Loucy (cell line): ENCODE measurements around the gene NHLRC4.

Experiments used
- H2AFZ ChIP-seq: fragments of 200-600 bp; sonication (generic); 2 replicates; pipeline ENCODE4 v1.6.0; 2016; ENCODE audit warnings: antibody characterized with exemption, mild to moderate bottlenecking, low read length, moderate library complexity
- H3F3A ChIP-seq: fragments of 200-600 bp; 2 replicates; pipeline ENCODE4 v1.6.0; 2016; ENCODE audit warnings: antibody characterized with exemption, low read depth, mild to moderate bottlenecking
- H3K27me3 ChIP-seq: fragments of 200-600 bp; sonication (generic); 2 replicates; pipeline ENCODE4 v1.6.1; 2014; ENCODE audit warnings: low read length, mild to moderate bottlenecking; ENCODE audit not compliant: insufficient read depth, poor library complexity, severe bottlenecking
- H3K36me3 ChIP-seq: fragments of 200-600 bp; sonication (generic); 2 replicates; pipeline ENCODE4 v1.6.1; 2016; ENCODE audit warnings: low read length; ENCODE audit not compliant: insufficient read depth
- H3K4me1 ChIP-seq: fragments of 200-600 bp; sonication (generic); 2 replicates; pipeline ENCODE4 v1.5.1; 2014; ENCODE audit warnings: low read length, mild to moderate bottlenecking; ENCODE audit not compliant: insufficient read depth, poor library complexity, severe bottlenecking
- H3K4me2 ChIP-seq: fragments of 200-600 bp; sonication (generic); 2 replicates; pipeline ENCODE4 v1.6.0; 2014; ENCODE audit warnings: antibody characterized with exemption, low read length, low read depth, mild to moderate bottlenecking; ENCODE audit not compliant: poor library complexity, severe bottlenecking
- H3K4me3 ChIP-seq: fragments of 200-600 bp; sonication (generic); 2 replicates; pipeline ENCODE4 v1.5.1; 2014; ENCODE audit warnings: low read length, mild to moderate bottlenecking, mixed read lengths; ENCODE audit not compliant: poor library complexity, severe bottlenecking
- H3K79me2 ChIP-seq: fragments of 200-600 bp; sonication (generic); 2 replicates; pipeline ENCODE4 v1.6.1; 2014; ENCODE audit warnings: low read length; ENCODE audit not compliant: insufficient read depth
- H3K9ac ChIP-seq: fragments of 200-600 bp; sonication (generic); 2 replicates; pipeline ENCODE4 v1.6.0; 2014; ENCODE audit warnings: mild to moderate bottlenecking, low read depth, low read length, moderate library complexity; ENCODE audit not compliant: poor library complexity, severe bottlenecking
- H3K9me2 ChIP-seq: fragments of 200-600 bp; sonication (generic); replicated peaks from 2 replicates; pipeline ENCODE4 v1.6.1; 2016; ENCODE audit warnings: low read depth, low read length, mixed read lengths
- H3K9me3 ChIP-seq: fragments of 200-600 bp; sonication (generic); 2 replicates; pipeline ENCODE4 v1.6.1; 2014; ENCODE audit warnings: mild to moderate bottlenecking, antibody characterized with exemption, low read length, low read depth; ENCODE audit not compliant: insufficient read depth
- H4K20me1 ChIP-seq: fragments of 200-600 bp; sonication (generic); 2 replicates; pipeline ENCODE4 v1.6.0; 2014; ENCODE audit warnings: antibody characterized with exemption, low read length, mild to moderate bottlenecking; ENCODE audit not compliant: insufficient read depth, poor library complexity, severe bottlenecking
- EZH2phosphoT487 ChIP-seq: fragments of 200-600 bp; IDR thresholded peaks from 2 replicates; pipeline ENCODE4 v1.6.1; 2018; ENCODE audit warnings: antibody characterized with exemption, mild to moderate bottlenecking, moderate library complexity, borderline replicate concordance
- TF ChIP-seq, protein P1 (sequence below): fragments of 200-600 bp; sonication (generic); conservative IDR thresholded peaks from 2 replicates; pipeline ENCODE4 v1.5.1; 2014; ENCODE audit warnings: mild to moderate bottlenecking, antibody characterized with exemption, low read length

Gene NHLRC4

DNA sequence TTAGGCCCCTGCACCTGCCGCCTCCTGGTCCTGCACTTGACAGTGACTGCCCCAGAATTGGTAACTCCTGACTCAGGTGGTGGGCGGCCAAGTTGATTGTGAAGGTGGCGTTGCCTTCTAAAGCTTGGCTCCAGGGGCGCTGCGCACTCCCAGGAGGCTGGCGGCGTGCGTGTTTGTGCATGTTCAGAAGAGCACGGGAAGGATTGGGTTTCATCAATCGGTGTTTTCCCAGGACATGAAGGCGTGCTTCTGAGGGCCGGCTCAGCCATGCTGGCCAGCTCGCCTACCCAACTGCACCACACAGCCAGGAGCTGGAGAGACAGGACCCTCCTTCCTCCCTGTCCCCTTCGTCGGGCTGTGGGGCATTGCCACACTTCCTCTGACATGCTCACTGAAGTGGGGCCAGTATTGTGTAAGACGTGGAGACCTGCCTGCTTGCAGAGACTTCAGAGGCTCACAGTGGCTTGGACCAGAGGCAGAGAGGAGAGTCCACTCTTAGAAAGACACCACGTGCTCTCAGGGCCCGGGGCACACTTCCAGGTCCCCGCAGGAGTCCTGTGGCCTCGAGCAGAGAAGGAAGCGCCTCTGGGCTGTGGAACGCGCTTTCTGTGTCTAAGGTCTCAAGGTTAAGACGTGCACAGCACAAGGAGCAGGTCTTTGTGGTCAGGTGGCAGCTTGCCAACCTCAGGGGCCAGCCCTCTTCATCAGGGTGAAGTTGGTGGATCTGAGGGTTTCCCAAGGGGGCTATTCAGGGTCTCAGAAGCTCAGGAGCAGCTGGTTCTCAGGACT, 25.9 kb downstream of the NHLRC4 start:
- no peaks in the 10 kb centered on the region for H3K36me3 ChIP-seq
- H3K9ac ChIP-seq, result peak overlapping the region; percentile 62
- no peaks in the 10 kb centered on the region for H3F3A ChIP-seq
- H2AFZ ChIP-seq, result no peak overlapping the region
- H3K9me2 ChIP-seq, result no peaks in the 10 kb centered on the region
- H3K4me1 ChIP-seq, result peaks cover 25% of the 10 kb centered on the region
- peaks cover 6% of the 10 kb centered on the region for H4K20me1 ChIP-seq
- peaks cover 57% of the 10 kb centered on the region; the same call in 1 of the 2 replicates for H3K79me2 ChIP-seq
- no peaks in the 10 kb centered on the region for H3K27me3 ChIP-seq
- peak overlapping the region; percentile 60 for H3K4me3 ChIP-seq
- H3K9me3 ChIP-seq, result no peaks in the 10 kb centered on the region
- peak overlapping the region; percentile 85 for H3K4me2 ChIP-seq
- TF ChIP-seq, protein P1, sequence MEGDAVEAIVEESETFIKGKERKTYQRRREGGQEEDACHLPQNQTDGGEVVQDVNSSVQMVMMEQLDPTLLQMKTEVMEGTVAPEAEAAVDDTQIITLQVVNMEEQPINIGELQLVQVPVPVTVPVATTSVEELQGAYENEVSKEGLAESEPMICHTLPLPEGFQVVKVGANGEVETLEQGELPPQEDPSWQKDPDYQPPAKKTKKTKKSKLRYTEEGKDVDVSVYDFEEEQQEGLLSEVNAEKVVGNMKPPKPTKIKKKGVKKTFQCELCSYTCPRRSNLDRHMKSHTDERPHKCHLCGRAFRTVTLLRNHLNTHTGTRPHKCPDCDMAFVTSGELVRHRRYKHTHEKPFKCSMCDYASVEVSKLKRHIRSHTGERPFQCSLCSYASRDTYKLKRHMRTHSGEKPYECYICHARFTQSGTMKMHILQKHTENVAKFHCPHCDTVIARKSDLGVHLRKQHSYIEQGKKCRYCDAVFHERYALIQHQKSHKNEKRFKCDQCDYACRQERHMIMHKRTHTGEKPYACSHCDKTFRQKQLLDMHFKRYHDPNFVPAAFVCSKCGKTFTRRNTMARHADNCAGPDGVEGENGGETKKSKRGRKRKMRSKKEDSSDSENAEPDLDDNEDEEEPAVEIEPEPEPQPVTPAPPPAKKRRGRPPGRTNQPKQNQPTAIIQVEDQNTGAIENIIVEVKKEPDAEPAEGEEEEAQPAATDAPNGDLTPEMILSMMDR, result no peak
- no peak for TF ChIP-seq EZH2phosphoT487

DNA sequence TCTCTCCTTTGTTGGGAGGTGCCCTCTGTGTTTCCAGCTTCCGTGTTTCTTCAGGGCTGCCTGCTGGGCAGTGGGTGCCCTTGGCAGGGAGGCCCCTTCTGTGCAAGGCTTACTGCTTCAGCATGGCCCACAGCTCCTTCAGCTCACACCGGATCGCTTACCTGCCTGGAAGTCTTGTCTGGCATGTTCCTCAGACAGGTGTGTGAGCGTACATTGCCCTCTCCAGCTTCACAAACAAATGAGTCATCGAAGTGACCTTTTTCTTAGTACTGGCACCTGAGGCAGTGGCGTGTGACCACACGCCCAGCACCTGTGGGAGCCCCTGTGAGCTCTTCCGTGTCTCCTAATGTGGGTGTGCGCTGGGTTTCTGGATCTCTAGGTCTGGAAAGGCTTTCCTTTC, 26.6 kb downstream of the NHLRC4 start:
- no peaks in the 10 kb centered on the region for H3K27me3 ChIP-seq
- TF ChIP-seq, protein P1, result no peak
- no peak for TF ChIP-seq EZH2phosphoT487
- peak overlapping the region; percentile 60 for H3K4me3 ChIP-seq
- H3K4me2 ChIP-seq, result peak overlapping the region; percentile 85
- H4K20me1 ChIP-seq, result peaks cover 6% of the 10 kb centered on the region
- no peak overlapping the region for H2AFZ ChIP-seq
- H3K36me3 ChIP-seq, result no peaks in the 10 kb centered on the region
- no peaks in the 10 kb centered on the region for H3K9me3 ChIP-seq
- H3K9me2 ChIP-seq, result no peaks in the 10 kb centered on the region
- H3K79me2 ChIP-seq, result peaks cover 54% of the 10 kb centered on the region; the same call in 1 of the 2 replicates
- H3F3A ChIP-seq, result no peaks in the 10 kb centered on the region
- H3K4me1 ChIP-seq, result peaks cover 25% of the 10 kb centered on the region
- peak overlapping the region; percentile 62 for H3K9ac ChIP-seq

DNA sequence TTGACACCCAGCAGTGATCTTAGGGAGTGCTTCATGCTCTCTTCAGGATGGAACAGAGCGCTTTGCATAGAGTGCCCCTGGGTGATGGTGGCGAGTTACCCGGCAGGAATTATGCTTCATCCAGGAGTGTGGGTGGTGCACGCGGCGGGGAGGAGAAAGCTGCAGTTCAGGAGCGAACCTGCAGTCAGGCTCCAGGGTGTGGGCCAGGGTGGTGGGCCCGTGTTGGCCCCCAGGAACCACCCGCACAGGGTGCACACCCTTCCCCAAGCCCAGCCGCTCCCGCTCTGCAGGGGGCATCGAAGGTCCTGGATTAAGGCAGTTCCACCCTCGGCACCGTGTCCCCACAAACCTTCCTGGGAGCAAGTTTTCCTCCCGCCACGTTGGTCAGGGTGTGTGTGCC, 27.0 kb downstream of the NHLRC4 start:
- H4K20me1 ChIP-seq, result peaks cover 6% of the 10 kb centered on the region
- TF ChIP-seq, protein P1, result no peak
- TF ChIP-seq EZH2phosphoT487, result no peak
- no peaks in the 10 kb centered on the region for H3F3A ChIP-seq
- H3K9ac ChIP-seq, result peak overlapping the region; percentile 62
- H3K27me3 ChIP-seq, result no peaks in the 10 kb centered on the region
- H3K36me3 ChIP-seq, result no peaks in the 10 kb centered on the region
- no peaks in the 10 kb centered on the region for H3K9me2 ChIP-seq
- peaks cover 54% of the 10 kb centered on the region; the same call in 1 of the 2 replicates for H3K79me2 ChIP-seq
- H3K4me3 ChIP-seq, result no peak overlapping the region
- no peaks in the 10 kb centered on the region for H3K9me3 ChIP-seq
- peak overlapping the region; percentile 85 for H3K4me2 ChIP-seq
- H2AFZ ChIP-seq, result no peak overlapping the region
- peaks cover 25% of the 10 kb centered on the region for H3K4me1 ChIP-seq
